ENCODE data around the gene PDE2A. TPM values are rescaled to one million over a fixed set of nuclear protein-coding genes. Genes with fewer than 3 reads are reported as not detected.

PDE2A gene
- total RNA-seq, 1 donor from 2014 or later = not detected

- Mint-ChIP-seq H3K27me3 (ENCODE audit: unreplicated experiment) (no peaks in the 10 kb centered on the region), H3K27ac (ENCODE audit: unreplicated experiment) (no peak overlapping the region), H3K36me3 (ENCODE audit: unreplicated experiment) (peaks cover 5% of the 10 kb centered on the region), H3K9me3 (ENCODE audit: unreplicated experiment) (no peaks in the 10 kb centered on the region), H3K4me1 (ENCODE audit: unreplicated experiment) (peaks cover 34% of the 10 kb centered on the region), H3K4me3 (ENCODE audit: unreplicated experiment) (no peak overlapping the region)
- no peak for DNase-seq (ENCODE audit: extremely low spot score, unreplicated experiment)
- TF ChIP-seq CTCF (IDR thresholded peaks at IDR 0.05) = no peak
These were observed 42.7 kb upstream of the PDE2A start for GRCh38 chr11:72716788-72717435.

- no peak for TF ChIP-seq CTCF (IDR thresholded peaks at IDR 0.05)
- H3K4me3 Mint-ChIP-seq (ENCODE audit: unreplicated experiment) = no peak overlapping the region
- H3K27ac Mint-ChIP-seq (ENCODE audit: unreplicated experiment) = no peak overlapping the region
- peaks cover 5% of the 10 kb centered on the region for H3K36me3 Mint-ChIP-seq (ENCODE audit: unreplicated experiment)
- peaks cover 28% of the 10 kb centered on the region for H3K4me1 Mint-ChIP-seq (ENCODE audit: unreplicated experiment)
- no peak for DNase-seq (ENCODE audit: extremely low spot score, unreplicated experiment)
- H3K27me3 Mint-ChIP-seq (ENCODE audit: unreplicated experiment) = no peaks in the 10 kb centered on the region
- H3K9me3 Mint-ChIP-seq (ENCODE audit: unreplicated experiment) = no peaks in the 10 kb centered on the region
These were observed 42.1 kb upstream of the PDE2A start for GRCh38 chr11:72716290-72716689.

- Mint-ChIP-seq H3K4me1 (ENCODE audit: unreplicated experiment) (peaks cover 6% of the 10 kb centered on the region), H3K4me3 (ENCODE audit: unreplicated experiment) (no peak overlapping the region), H3K9me3 (ENCODE audit: unreplicated experiment) (no peaks in the 10 kb centered on the region), H3K27ac (ENCODE audit: unreplicated experiment) (peak overlapping the region; percentile 41), H3K36me3 (ENCODE audit: unreplicated experiment) (peaks cover 16% of the 10 kb centered on the region), H3K27me3 (ENCODE audit: unreplicated experiment) (no peaks in the 10 kb centered on the region)
- no peak for DNase-seq (ENCODE audit: extremely low spot score, unreplicated experiment)
- no peak for TF ChIP-seq CTCF (IDR thresholded peaks at IDR 0.05)
These were observed 38.6 kb upstream of the PDE2A start for GRCh38 chr11:72712841-72713240.

GRCh38 chr11:72712168-72712751 lies 38.0 kb upstream of the PDE2A start:
- Mint-ChIP-seq H3K9me3 (ENCODE audit: unreplicated experiment) (no peaks in the 10 kb centered on the region), H3K4me1 (ENCODE audit: unreplicated experiment) (peaks cover 6% of the 10 kb centered on the region), H3K36me3 (ENCODE audit: unreplicated experiment) (peaks cover 20% of the 10 kb centered on the region), H3K27me3 (ENCODE audit: unreplicated experiment) (no peaks in the 10 kb centered on the region), H3K4me3 (ENCODE audit: unreplicated experiment) (no peak overlapping the region), H3K27ac (ENCODE audit: unreplicated experiment) (peak overlapping the region; percentile 41)
- no peak for DNase-seq (ENCODE audit: extremely low spot score, unreplicated experiment)
- TF ChIP-seq CTCF (IDR thresholded peaks at IDR 0.05) = no peak

- DNase-seq (ENCODE audit: extremely low spot score, unreplicated experiment) = no peak
- Mint-ChIP-seq H3K36me3 (ENCODE audit: unreplicated experiment) (peaks cover 27% of the 10 kb centered on the region), H3K9me3 (ENCODE audit: unreplicated experiment) (no peaks in the 10 kb centered on the region), H3K27ac (ENCODE audit: unreplicated experiment) (no peak overlapping the region), H3K4me3 (ENCODE audit: unreplicated experiment) (no peak overlapping the region), H3K4me1 (ENCODE audit: unreplicated experiment) (peaks cover 14% of the 10 kb centered on the region), H3K27me3 (ENCODE audit: unreplicated experiment) (no peaks in the 10 kb centered on the region)
- TF ChIP-seq CTCF (IDR thresholded peaks at IDR 0.05) = no peak
These were observed 36.9 kb upstream of the PDE2A start for GRCh38 chr11:72711141-72711540.
